ENCODE data around the gene OXA1L.
"Not testable (repeated sequence)": the region's sequence is repeated elsewhere in the genome, so short reads cannot be mapped to it uniquely, and the experiment has no call there.

OXA1L gene

DNA sequence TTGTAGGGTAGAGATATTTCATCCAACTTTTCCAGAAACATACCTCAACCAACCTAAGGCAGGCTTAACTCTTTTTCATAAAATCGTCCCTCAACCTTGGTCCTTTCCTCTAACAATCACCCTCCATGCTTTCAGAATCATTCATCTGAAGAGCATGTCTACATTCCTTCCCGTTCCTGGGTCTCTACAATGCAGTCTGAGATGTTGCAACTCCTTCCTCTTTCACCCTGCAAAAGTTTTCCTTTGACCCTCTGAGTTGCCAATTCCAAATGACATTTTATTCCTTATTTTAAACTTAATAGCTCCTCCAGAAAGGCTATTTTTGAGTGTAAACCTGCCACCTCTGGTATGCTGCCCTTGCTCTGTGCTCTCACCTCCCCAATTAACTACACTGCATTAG lies 32.0 kb downstream of the OXA1L start:
- DNase-seq (ENCODE audit: low read depth, low spot score), result no peak

DNA sequence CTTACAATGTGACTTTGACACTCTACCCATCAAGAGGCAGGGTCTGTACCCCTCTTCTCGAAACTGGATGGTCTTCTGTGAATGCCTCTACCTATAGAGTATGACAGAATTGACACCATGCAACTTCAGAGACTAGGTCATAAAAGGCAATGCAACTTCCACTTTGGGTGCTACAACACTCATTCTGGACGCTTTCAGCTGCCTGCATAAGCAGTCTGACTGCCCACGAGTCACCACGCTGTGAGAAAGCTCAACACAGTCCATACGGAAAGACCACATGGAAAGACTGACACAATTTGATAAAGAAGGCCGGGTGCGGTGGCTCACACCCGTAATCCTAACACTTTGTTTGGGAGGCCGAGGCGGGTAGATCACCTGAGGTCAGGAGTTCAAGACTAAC lies 33.9 kb downstream of the OXA1L start:
- no peak for DNase-seq (ENCODE audit: low read depth, low spot score)

GRCh38 chr14:22801716-22802115 lies 35.2 kb downstream of the OXA1L start:
- DNase-seq (ENCODE audit: low read depth, low spot score), result no peak

DNA sequence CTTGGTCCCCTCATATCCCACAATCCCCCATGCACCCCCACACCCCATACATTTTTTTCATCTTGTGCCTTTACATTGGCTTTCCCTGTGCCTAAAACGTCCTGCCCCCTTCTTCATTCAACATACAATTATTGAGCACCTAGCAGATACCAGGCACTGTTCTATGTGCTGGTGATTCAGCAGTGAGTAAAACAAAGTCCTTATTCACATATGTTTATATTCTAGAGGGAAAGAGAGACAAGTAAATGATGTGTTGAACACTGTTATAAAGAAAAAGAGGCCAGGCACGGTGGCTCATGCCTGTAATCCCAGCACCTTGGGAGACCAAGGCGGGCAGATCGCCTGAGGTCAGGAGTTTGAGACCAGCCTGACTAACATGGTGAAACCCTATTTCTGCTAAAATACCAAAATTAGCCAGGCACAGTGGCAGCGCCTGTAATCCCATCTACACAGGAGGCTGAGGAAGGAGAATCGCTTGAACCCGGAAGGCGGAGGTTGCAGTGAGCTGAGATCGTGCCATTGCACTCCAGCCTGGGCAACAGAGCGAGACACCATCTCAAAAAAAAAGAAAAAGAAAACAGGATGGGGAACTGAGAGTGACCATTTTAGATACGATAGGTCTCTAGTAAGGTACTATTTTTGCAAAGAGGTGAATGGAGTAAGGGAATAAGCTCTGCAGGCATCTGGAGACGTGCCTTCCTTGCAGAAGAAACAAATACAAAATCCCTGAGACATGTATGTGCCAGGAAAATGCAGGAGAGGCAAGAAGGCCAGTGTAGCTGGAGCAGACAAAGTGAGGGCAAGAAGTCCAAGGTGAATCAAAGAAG lies 36.6 kb downstream of the OXA1L start:
- DNase-seq (ENCODE audit: low read depth, low spot score), result no peak

DNA sequence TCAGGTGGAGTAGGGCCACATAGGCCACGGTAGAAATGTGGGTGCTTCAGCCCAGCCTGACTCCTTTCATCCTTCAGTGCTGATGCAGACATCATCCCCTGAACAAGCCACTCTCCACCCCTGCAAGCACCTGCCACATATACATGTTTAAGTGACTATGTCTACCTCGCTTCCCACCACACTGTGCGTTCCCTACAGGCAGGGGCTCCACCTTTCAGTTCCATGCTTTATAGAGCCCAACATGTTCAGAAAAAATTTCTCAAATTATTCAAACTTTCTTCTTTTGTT lies 37.1 kb downstream of the OXA1L start:
- DNase-seq (ENCODE audit: low read depth, low spot score), result no peak

DNA sequence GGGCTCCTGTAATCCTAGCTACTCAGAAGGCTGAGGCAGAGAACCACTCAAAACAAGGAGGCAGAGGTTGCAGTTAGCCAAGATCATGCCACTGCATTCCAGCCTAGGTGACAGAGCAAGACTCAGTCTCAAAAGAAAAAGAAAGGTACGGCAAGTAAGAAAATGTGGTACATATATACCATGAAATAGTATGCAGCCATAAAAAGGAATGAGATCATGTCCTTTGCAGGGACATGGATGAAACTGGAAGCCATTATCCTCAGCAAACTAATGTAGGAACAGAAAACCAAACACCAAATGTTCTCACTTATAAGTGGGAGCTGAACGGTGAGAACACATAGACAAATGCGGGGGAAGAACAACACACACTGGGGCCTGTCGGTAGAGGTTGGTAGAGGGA lies 38.7 kb downstream of the OXA1L start:
- not testable (repeated sequence) for DNase-seq (ENCODE audit: low read depth, low spot score)

DNA sequence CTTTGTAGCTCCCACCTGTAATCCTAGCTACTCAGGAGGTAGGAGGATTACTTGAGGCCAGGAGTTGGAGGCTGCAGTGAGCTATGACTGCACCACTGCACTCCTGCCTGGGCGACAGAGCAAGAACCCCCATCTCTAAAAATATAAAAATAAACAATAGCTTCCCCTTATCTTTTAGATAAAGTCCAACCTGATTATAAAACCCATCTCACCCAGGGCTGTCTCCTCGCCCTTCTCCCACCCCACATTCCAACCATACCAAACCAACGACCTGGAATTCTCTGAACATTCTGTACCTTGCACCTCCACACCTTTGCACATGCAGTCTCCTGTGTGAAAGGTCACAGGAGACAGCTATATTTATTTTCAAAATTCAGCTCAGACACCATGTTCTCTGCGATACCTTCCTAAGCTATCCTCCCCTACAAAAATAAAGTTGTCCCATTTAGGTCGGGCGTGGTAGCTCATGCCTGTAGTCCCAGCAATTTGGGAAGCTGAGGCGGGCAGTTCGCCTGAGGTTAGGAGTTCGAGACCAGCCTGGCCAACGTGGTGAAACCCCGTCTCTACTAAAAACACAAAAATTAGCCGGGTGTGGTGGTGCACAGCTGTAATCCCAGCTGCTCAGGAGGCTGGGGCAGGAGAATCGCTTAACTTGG lies 41.1 kb downstream of the OXA1L start:
- DNase-seq (ENCODE audit: low read depth, low spot score), result no peak

DNA sequence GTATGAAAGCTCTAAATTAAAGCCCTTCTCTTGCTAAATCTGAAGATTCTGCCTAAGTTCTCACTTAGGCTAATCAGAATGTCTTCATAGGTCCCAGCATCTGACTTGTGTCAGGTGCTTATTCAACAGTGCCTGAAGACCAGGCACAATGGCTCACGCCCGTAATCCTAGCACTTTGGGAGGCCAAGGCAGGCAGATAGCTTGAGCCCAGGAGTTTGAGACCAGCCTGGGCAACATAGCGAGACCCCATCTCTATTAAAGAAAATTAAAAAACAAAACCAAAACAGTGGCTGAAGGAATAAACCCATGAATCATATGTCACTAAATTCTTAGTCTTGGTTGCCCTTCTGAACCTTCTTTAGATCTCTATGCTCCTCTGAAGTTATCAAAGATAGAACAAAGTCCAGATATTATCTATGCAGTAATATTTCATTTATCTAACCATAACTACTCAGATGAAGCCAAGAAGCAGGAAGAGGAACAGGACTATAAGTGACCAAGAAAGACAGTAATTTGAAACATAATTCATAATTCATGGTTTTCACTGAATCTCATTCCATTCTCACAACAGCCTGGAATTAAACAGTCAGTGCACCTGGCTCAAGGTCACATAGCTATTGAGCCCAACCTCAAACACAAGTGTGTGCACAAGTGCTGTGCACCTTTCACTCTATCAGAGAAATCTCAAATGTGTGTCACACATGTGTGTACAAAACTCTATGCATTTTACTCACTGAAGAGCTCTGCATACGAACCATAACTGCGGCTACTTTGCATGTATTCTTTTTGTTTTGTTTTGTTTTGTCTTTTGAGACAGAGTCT lies 42.1 kb downstream of the OXA1L start:
- no peak for DNase-seq (ENCODE audit: low read depth, low spot score)

GRCh38 chr14:22811722-22812121 lies 45.2 kb downstream of the OXA1L start:
- DNase-seq (ENCODE audit: low read depth, low spot score), result no peak

GRCh38 chr14:22812744-22813143 lies 46.3 kb downstream of the OXA1L start:
- DNase-seq (ENCODE audit: low read depth, low spot score), result no peak

DNA sequence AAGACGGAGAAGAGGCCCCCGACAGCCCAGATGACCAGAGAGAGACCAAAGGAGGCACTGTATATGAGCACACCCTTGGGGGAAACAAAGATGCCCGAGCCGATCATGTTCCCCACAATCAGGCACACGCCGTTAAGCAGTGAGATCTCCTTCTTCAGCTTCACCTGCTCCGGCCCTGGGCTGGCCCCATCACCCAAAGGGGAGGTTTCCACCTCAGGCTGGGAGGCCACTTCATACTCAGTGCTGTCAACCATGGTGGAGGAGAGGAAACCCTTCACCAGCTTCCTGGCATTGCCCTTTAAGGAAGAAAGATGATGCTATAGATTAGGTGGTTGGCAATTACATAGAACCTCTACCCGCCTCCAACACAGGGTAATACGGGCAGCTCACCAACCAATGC lies 46.7 kb downstream of the OXA1L start:
- no peak for DNase-seq (ENCODE audit: low read depth, low spot score)

- DNase-seq (ENCODE audit: low read depth, low spot score), result no peak
These were observed 47.9 kb downstream of the OXA1L start for GRCh38 chr14:22814373-22814772.

- DNase-seq (ENCODE audit: low read depth, low spot score), result no peak
These were observed 48.6 kb downstream of the OXA1L start, which contains the start of gene SLC7A7 for GRCh38 chr14:22814941-22815713. SLC7A7 (minus strand) TSS chr14:22815435; CDS start chr14:22813398, 2,037 bp downstream.

- peak; percentile 61 for DNase-seq (ENCODE audit: low read depth, low spot score)
These were observed 52.9 kb downstream of the OXA1L start for GRCh38 chr14:22819151-22819988.

DNA sequence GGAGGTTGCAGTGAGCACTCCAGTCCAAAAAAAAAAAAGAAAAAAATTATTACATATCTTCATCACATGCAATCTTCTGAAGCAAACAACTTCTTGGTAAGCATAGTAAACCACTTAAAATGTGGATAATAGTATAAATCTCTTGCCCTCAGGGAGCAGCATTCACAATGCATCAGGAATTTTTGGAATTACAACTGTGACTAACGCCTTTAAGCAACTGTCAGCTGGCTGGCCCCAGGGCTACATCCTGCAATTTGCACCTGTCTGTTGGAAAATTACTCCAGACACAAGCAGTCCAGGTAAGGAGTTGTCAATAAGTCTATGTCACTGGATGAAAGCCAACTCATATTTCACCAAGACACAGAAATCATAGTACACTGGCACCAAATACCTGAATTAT lies 54.2 kb downstream of the OXA1L start:
- no peak for DNase-seq (ENCODE audit: low read depth, low spot score)

- DNase-seq (ENCODE audit: low read depth, low spot score), result no peak
These were observed 54.9 kb downstream of the OXA1L start for GRCh38 chr14:22821193-22822015.

GRCh38 chr14:22822016-22822570 lies 55.6 kb downstream of the OXA1L start:
- no peak for DNase-seq (ENCODE audit: low read depth, low spot score)

Data from iPS DF 19.7 (cell line).